Measurements from ENCODE around the gene NCAM1. TPM values are rescaled to one million over a fixed set of nuclear protein-coding genes. Genes with fewer than 3 reads are reported as not detected.

Gene NCAM1
- under 0.01 and 0.34 TPM in 2 replicates for total RNA-seq

DNA sequence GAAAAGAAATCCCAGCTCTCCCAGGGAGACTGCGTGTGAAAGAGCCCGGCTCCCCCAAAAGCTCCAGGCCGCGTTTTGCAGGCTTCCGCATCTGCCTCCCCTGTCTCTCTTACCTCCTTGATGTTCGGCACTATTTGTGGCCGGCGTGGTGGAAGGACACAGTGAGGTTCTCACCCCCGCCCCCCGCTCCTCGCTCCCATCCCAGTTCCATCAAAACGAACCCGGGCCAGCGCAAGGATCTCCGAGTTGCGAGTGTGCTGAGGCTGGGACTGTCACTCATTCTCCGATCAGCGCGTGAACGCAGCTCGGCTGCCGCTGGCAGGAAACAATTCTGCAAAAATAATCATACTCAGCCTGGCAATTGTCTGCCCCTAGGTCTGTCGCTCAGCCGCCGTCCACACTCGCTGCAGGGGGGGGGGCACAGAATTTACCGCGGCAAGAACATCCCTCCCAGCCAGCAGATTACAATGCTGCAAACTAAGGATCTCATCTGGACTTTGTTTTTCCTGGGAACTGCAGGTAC is at the start of gene NCAM1:
Gene NCAM1 (plus strand): TSS at position 275 of the 523 bp plus-strand sequence.

DNA sequence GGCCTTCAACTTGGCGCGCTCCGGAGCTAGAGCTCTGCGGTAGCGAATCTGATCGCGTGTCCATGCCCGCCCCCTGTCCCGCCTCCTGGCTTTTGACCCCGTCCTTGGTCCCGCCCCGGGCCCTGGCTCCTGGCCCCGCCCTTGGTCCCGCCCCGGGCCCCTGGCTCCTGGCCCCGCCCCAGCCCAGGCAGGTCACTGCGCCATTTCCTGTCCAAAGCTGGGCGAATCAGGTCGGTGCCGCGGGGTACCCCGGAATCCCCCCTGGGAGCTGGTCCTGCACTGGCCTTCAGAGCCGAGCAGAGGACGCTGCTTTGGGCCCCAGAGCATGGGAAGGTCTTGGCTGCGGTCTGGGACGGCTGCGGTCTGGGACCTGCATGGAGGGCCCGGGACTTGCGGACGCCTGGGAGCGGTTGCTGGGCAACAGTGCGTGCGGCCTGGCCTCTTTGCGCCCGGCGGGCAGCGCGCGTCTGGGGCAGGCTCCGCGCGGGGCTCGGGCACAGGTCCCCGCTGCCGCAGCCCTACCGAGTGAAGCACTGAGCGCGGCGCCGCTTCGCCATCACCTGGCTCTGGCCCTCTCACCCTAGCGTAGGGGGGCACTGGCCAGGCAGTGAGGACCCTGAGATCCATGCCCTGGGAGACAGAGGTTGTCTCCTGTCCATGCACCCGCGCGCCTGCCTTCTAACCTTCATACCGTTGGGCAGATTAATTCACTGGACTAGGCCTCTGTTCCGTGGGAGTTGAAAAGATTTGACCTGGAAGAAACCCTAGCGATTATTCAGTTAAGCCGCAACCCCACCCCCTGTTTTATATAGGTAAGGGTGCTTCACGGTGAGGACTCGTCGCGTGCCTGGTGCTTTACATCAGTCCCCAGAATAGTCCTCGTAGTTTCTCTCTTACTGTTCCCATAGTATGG is 353.4 kb downstream of the NCAM1 start, which contains the start of gene TTC12:
Gene TTC12 (plus strand): TSS at position 195 of the 913 bp plus-strand sequence. CDS start 1,675 bp downstream, outside the sequence.

